ENCODE measurements around the gene RRP12.

GRCh38 chr10:97363071-97363470 is 38.1 kb downstream of the RRP12 start:
- TF ChIP-seq CTCF (IDR thresholded peaks at IDR 0.05; ENCODE audit: extremely low read depth in 1 of 2, insufficient read depth in 1 of 2, low read depth in 1 of 2, low read length in 2 of 2), result no peak
- TF ChIP-seq, protein P1, sequence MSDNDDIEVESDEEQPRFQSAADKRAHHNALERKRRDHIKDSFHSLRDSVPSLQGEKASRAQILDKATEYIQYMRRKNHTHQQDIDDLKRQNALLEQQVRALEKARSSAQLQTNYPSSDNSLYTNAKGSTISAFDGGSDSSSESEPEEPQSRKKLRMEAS (IDR thresholded peaks at IDR 0.05; ENCODE audit: insufficient read depth, insufficient read length), result no peak
- TF ChIP-seq EZH2 (IDR thresholded peaks at IDR 0.05; ENCODE audit: borderline replicate concordance, low read depth, low read length, severe bottlenecking), result no peak

Data from endothelial cell of umbilical vein (primary cell).